ENCODE data around the gene UNC13A.

UNC13A gene

GRCh38 chr19:17669419-17669818, 18.7 kb downstream of the UNC13A start:
- no peak for DNase-seq (ENCODE audit: low read depth)

- DNase-seq (ENCODE audit: low read depth), result no peak
Measured at GRCh38 chr19:17665058-17665457, 23.1 kb downstream of the UNC13A start.

DNA sequence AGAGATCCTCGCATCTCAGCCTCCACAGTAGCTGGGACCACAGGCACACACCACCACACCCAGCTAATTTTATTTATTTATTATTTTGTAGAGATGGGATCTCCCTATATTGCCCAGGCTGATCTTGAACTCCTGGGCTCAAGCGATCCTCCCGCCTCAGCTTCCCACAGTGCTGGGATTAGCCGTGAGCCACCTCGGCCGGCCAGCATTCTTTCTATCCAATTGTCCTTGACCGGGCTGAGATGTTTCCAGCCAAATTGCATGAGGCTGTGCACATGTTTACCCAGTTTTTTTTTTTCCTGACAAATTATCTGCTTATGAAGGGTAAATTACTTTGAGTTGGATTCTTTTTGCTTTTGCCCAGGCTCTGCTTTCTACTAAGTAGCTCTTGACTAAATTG, 28.2 kb downstream of the UNC13A start:
- no peak for DNase-seq (ENCODE audit: low read depth)

- DNase-seq (ENCODE audit: low read depth), result no peak
Measured at GRCh38 chr19:17658666-17659065, 29.5 kb downstream of the UNC13A start.

DNA sequence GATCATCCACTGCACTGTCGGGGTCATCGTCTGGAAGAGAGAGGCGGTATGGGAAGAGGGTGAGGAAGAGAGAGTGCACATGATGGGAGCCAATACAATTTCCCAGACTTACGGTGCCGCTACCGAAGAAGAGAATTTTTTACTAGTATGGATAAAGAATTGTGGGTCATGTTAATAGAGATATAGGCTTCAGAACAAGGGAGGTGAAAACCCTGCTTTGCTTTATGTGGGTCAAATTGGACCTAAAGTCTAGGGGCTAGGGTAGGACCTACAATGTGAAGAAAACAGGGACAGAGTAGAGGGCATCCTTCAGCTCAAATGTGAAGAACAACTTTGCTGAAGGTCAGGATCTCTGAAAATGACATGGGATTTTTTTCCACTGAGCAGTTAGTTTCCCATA, 29.9 kb downstream of the UNC13A start:
- DNase-seq (ENCODE audit: low read depth), result no peak

DNA sequence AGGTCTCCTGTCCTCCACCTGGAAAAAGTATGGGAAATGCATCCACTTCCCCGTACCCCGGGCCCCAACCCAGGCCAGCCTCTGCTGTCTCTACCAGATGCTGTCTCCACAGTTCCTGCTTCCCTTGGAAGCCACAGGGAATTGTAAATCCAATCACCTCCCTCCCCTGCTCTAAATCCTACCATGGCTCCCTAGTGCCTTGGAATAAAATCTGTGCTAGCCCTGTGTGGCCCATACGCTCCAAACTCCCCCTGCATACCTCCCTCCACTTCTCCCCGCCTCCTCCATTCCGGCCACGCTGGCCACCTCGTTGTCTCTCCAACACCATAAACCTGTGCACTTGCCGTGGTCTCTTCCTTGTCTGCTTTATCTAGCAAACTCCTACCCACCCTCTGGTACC, 31.2 kb downstream of the UNC13A start:
- no peak for DNase-seq (ENCODE audit: low read depth)

- no peak for DNase-seq (ENCODE audit: low read depth)
Measured at GRCh38 chr19:17655751-17656472, 32.2 kb downstream of the UNC13A start.

GRCh38 chr19:17654993-17655392, 33.2 kb downstream of the UNC13A start:
- no peak for DNase-seq (ENCODE audit: low read depth)

GRCh38 chr19:17652627-17653026, 35.5 kb downstream of the UNC13A start:
- DNase-seq (ENCODE audit: low read depth), result no peak

GRCh38 chr19:17648786-17649185, 39.4 kb downstream of the UNC13A start:
- no peak for DNase-seq (ENCODE audit: low read depth)

DNA sequence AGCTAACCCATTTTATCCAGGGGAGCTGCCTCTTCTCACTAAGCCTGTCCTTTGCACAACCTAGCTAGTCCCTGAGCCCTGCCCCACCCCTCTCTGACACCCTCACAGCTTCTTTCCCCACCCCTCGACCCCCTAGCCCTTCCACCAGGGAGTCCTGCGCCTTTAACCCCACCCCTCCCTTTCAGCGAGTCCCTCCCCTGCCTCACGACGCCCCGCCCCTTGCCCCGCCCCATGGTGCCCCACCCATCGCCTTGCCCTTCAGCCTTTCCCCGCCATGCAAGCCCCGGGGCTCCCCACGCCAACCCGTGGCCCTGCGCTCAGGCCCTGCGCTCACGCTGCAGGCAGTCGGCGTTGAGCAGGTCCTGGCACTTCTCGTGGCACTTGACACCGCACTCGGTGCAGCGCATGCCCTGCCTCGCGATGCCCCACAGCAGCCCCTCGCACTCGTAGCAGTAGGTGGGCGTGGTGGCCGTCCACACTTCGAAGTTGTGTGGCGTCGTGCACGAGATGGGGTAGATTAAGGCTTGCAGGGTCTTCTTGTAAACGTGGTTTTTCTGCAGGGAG, 40.0 kb downstream of the UNC13A start:
- DNase-seq (ENCODE audit: low read depth), result no peak

DNA sequence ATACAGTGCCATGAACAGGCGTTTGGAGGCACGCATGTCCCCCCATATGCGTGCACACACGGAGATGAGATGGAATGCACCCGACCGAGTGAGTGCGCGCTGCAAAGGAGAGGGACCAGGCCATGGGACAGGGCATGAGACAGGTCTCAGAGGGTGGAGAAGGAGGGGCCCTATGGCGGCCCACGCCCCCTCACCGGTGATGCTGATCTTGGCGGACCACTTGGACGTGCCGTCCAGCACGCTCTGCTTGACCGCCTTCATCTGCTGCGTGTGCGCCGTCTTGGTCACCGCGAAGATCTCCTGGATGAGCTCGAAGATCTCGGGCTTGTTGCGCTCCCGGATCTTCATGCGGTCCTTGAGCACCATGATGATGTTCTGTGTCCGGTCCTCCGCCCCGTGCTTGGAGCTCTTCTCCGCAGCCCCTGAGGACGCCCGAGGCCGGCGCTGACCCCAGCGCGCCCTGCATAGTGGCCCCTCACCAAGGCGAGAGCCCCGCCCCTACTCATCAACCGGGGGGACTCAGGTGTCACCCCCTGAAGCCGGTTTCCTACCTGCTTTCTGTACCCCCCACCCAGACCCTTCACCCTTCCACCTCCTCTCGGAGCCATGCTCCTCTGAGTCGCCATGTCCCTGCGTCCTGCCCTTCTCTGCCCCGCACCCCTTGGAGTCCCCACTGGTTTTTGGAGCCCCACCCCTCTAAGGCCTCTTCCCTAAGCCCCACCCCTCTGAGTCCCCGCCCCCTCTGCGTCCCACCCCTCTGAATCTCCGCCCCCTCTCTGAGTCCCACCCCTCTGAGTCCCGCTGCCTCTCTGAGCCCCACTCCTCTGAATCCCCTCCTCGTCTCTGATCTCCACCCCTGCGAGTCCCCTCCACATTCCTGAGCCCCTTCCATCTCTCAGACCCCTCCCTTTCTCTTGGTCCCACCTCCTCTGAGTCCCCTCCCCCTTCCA, 40.8 kb downstream of the UNC13A start:
- DNase-seq (ENCODE audit: low read depth), result no peak

DNA sequence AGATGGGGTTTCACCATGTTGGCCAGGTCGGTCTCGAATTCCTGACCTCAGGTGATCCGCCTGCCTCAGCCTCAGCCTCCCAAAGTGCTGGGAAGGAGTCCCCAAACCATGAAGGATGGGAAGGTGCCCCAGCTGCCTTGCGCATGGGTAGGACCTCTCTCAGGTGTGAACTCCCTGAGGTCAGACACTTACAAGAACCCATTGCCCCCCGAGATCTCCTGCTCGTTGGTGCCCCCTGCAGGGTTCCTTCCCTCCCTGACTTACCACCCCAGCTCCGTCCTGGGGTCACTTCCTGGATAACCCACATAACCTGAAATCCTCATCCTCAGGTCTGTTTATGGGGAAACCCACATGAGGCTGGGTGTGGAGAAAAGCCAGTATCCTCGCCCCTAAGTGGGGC, 41.7 kb downstream of the UNC13A start:
- DNase-seq (ENCODE audit: low read depth), result no peak

- no peak for DNase-seq (ENCODE audit: low read depth)
Measured at GRCh38 chr19:17645339-17645963, 42.7 kb downstream of the UNC13A start.

DNA sequence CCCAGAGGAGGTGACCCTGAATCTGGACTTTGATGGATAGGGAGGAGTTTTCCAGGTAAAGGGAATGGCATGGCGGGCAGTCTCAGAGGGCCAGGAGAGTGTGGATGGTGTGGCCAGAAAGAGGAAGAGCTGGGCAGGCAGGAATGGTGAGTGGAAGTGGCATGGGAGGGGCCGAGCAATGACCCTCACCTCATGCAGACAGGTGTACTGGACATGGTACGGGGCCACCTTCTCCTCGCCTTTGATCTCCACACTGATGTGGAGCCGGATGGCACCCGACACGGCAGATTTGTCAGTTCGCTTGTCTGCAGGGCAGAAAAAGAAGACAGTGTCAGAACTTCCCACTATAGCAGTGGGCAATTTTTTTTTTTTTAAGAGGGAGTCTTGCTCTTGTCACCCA, 45.5 kb downstream of the UNC13A start:
- no peak for DNase-seq (ENCODE audit: low read depth)

GRCh38 chr19:17641846-17642245, 46.3 kb downstream of the UNC13A start:
- no peak for DNase-seq (ENCODE audit: low read depth)

DNA sequence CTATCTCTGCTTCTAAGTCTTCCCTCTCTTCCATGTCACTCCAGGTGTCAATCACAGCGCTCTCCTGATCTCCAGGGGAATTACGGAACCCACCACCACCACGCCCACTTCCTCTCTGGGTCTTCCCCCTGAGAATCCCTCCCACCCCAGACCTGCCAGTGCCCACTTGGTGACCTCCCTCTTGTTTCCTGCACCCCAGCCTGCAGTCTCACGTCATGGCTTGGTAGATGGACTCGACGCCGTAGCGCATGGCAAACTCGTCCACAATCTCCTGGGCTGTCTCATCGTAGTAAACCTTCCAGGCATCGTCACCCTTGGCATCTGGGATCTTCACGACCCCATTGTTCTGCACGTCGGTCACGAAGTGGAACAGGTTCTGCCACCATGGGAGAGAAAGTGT, 47.0 kb downstream of the UNC13A start:
- DNase-seq (ENCODE audit: low read depth), result no peak

DNA sequence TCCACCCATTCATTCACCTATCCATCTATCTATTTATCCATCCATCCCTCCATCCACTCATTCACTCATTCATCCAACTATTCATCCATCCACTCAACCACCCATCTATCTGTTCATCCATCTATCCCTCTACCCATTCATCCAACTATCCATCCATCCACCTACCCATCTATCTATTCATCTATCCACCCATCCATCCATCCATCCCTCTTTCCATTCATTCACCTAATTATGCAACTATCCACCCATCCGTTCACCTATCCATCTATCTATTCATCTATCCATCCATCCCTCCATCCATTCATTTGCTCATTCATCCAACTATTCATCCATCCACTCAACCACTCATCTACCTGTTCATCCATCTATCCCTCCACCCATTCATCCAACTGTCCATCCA, 54.5 kb downstream of the UNC13A start:
- DNase-seq (ENCODE audit: low read depth), result no peak

DNA sequence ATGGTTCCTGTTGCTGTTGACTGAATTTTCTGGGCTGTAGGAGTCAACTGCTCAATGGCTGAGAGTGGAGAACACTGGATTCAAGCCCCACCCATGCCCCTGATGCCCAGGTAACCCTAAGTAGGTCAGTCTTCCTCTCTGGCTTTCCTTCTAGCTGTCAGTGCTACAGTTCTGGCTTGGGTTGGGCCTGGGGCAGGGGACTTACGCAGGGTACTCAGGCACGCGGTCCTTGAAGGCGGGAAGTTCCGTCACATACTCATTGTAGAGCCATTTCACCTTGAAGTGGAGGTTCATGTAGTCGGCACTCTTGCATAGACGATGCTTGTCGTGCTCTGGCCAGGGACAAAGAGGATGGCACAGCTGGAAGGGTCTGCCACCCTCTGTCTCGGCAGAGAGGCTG, 55.6 kb downstream of the UNC13A start:
- no peak for DNase-seq (ENCODE audit: low read depth)

- DNase-seq (ENCODE audit: low read depth), result no peak
Measured at GRCh38 chr19:17629760-17630159, 58.4 kb downstream of the UNC13A start.

DNA sequence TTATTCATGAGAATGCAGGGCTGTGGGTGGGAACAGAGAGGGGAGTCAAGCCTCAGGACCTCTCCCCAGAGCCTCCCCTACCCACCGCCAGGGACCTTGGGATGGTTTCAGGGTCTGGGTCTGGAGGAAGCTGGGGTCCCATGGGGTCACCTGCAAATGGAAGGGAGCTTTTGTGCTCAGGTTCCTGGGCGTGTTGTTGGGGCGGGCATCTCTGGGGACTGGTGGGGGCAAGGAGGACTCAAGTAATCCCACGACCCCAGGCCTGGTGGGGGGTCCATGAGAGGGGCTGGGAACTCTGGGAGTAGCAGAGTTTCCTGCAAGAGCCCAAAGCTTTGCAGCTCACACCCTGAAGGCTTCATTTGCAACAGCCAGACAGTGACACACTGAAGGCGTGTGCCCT, 60.2 kb downstream of the UNC13A start:
- no peak for DNase-seq (ENCODE audit: low read depth)

DNA sequence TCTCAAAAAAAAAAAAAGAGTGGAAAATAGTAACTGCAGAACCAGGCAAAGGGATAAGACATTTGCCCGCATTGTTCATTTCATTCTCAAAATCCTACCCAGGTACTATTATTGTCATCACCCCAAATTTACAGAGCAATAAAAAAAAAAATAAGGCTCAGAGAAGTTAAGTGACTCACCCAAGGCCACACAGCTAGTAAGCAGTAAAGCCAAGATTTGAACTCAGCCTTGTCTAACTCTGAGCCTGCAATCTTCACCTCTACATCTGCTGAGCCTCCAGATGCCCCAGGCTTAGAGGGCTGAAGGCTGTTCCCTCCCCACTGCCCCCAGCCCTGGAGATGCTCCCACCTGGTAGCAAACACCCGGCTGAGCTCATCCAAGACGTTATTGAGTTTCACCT, 61.0 kb downstream of the UNC13A start:
- no peak for DNase-seq (ENCODE audit: low read depth)

All from activated T-helper 9 cell treated with anti-CD3 and anti-CD28 coated beads, Interleukin-2, amount 50 U/mL, for 16 hours (primary cell).